MM.1S (cell line): Measurements from ENCODE around the gene TENM4.

Experiments used
- EZH2 ChIP-seq: fragments of 300-600 bp; sonication (generic); optimal IDR thresholded peaks from 2 replicates; pipeline ENCODE3; 2017; ENCODE audit warnings: low read depth, mild to moderate bottlenecking, antibody characterized with exemption, low read length, mixed read lengths
- TF ChIP-seq, protein P1 (sequence below): fragments of 300-600 bp; sonication (generic); IDR thresholded peaks from 2 replicates; pipeline ENCODE4 v1.5.1; 2016; ENCODE audit warnings: antibody characterized with exemption, low read length, mixed read lengths

DNA sequence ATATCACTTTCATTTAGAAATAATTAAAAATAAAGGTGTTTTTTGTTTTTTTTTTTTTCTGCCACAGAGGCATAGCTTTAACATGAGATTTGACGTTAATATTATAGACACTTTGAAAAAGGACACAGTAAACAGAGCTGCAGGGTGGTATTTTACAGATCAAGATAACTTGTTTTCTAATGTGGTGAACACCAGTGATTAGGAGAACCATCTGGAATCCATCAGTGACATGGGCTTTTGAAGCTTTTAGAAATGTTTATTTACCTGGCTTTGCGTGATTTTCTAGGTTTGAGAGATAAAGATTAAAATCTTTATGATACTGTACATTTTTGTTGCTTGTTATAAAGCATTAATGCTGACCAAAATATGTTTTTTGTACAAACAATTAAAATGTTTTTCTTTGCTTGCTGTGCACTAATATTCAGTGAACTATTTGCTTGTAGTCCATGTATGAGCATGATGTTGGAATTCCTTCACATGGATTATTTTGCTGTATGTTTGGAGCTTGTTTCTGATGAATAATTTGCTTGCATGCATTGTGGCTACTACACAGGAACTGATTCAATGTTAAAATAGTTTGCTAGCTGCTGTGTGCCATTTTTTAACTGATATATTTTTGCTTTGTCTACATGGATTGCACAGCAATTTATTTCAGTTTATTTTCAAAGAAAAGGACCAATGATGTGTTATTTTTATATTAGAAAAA, 514.0 kb downstream of the TENM4 start:
- no peak for TF ChIP-seq EZH2
- TF ChIP-seq, protein P1, sequence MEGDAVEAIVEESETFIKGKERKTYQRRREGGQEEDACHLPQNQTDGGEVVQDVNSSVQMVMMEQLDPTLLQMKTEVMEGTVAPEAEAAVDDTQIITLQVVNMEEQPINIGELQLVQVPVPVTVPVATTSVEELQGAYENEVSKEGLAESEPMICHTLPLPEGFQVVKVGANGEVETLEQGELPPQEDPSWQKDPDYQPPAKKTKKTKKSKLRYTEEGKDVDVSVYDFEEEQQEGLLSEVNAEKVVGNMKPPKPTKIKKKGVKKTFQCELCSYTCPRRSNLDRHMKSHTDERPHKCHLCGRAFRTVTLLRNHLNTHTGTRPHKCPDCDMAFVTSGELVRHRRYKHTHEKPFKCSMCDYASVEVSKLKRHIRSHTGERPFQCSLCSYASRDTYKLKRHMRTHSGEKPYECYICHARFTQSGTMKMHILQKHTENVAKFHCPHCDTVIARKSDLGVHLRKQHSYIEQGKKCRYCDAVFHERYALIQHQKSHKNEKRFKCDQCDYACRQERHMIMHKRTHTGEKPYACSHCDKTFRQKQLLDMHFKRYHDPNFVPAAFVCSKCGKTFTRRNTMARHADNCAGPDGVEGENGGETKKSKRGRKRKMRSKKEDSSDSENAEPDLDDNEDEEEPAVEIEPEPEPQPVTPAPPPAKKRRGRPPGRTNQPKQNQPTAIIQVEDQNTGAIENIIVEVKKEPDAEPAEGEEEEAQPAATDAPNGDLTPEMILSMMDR, result no peak
